Liver (tissue), 9 donors: ENCODE results near the gene SLA2. TPM values are rescaled to one million over a fixed set of nuclear protein-coding genes. Genes with fewer than 3 reads are reported as not detected.
A peak's percentile ranks its signal among the peaks of the same experiment; 100 is the strongest.

Experiments
- DNase-seq: peaks from one replicate; pipeline ENCODE4 v3.0.0-alpha.2; 2017; ENCODE audit warnings: low spot score
- H3K27ac ChIP-seq, 2 donors: one replicate each; pipeline ENCODE4 v1.7.0; 2013; ENCODE audit warnings: inconsistent platforms in 2 of 2, low read length in 2 of 2, control low read depth in 1 of 2, low read depth in 1 of 2, mild to moderate bottlenecking in 1 of 2
- H3K27me3 ChIP-seq, 4 donors: one replicate each; pipeline versions ENCODE4 v1.6.1 to v1.7.0; 2013; ENCODE audit warnings: low read length in 3 of 4, inconsistent platforms in 1 of 4, mild to moderate bottlenecking in 1 of 4, moderate library complexity in 1 of 4; ENCODE audit not compliant: control insufficient read depth in 4 of 4, insufficient read depth in 4 of 4
- H3K36me3 ChIP-seq, 4 donors: one replicate each; pipeline versions ENCODE4 v1.6.1 to v1.7.0; 2013; ENCODE audit warnings: low read length in 3 of 4, mild to moderate bottlenecking in 3 of 4, low read depth in 1 of 4, moderate library complexity in 1 of 4; ENCODE audit not compliant: control insufficient read depth in 4 of 4, insufficient read depth in 3 of 4
- H3K4me1 ChIP-seq, 4 donors: one replicate each; pipeline versions ENCODE4 v1.6.1 to v1.7.0; 2013; ENCODE audit warnings: low read length in 3 of 4, mild to moderate bottlenecking in 3 of 4, moderate library complexity in 1 of 4; ENCODE audit not compliant: control insufficient read depth in 4 of 4, insufficient read depth in 4 of 4
- H3K4me3 ChIP-seq, 3 donors: one replicate each; pipeline versions ENCODE4 v1.6.1 to v1.7.0; 2013; ENCODE audit warnings: low read length in 3 of 3, control low read depth in 1 of 3, low read depth in 1 of 3, mild to moderate bottlenecking in 1 of 3
- H3K9ac ChIP-seq, 2 donors: one replicate each; pipeline ENCODE4 v1.7.0; 2013; ENCODE audit warnings: low read length in 2 of 2, mild to moderate bottlenecking in 2 of 2, moderate library complexity in 2 of 2, control low read depth in 1 of 2, low read depth in 1 of 2
- H3K9me3 ChIP-seq, 4 donors: one replicate each; pipeline versions ENCODE4 v1.6.1 to v1.7.0; 2013; ENCODE audit warnings: low read length in 3 of 4; ENCODE audit not compliant: control insufficient read depth in 4 of 4
- ATF3 ChIP-seq: IDR thresholded peaks from 2 replicates; pipeline ENCODE4 v1.6.1; 2016; ENCODE audit warnings: antibody characterized with exemption
- CTCF ChIP-seq: fragments of 150-350 bp; IDR thresholded peaks from 2 replicates; pipeline ENCODE4 v1.5.1; 2017; ENCODE audit warnings: improper control_type of control experiment, low read depth, low read length; ENCODE audit not compliant: missing input control
- EGR1 ChIP-seq, 2 donors: IDR thresholded peaks; 2 replicates each; pipeline ENCODE4 v1.6.1; 2016 to 2018; ENCODE audit warnings: antibody characterized with exemption in 2 of 2, low read depth in 2 of 2
- GABPA ChIP-seq, 2 donors: IDR thresholded peaks in 1 of 2; conservative IDR thresholded peaks in 1 of 2; 2 replicates each; pipeline ENCODE4 v1.6.1; 2016; ENCODE audit warnings: antibody characterized with exemption in 2 of 2, mild to moderate bottlenecking in 1 of 2, moderate library complexity in 1 of 2
- HNF4A ChIP-seq, 2 donors: conservative IDR thresholded peaks; 2 replicates each; pipeline ENCODE4 v1.6.1; 2016; ENCODE audit warnings: antibody characterized with exemption in 2 of 2, mild to moderate bottlenecking in 2 of 2
- HNF4G ChIP-seq: IDR thresholded peaks from 2 replicates; pipeline ENCODE4 v1.6.1; 2016; ENCODE audit warnings: antibody characterized with exemption
- JUND ChIP-seq, 2 donors: IDR thresholded peaks; 2 replicates each; pipeline ENCODE4 v1.6.1; 2016; ENCODE audit warnings: antibody characterized with exemption in 2 of 2
- MAX ChIP-seq: IDR thresholded peaks from 2 replicates; pipeline ENCODE4 v1.6.1; 2016; ENCODE audit warnings: antibody characterized with exemption
- REST ChIP-seq: IDR thresholded peaks from 2 replicates; pipeline ENCODE4 v1.6.1; 2016; ENCODE audit warnings: antibody characterized with exemption, mild to moderate bottlenecking
- RXRA ChIP-seq, 2 donors: IDR thresholded peaks; 2 replicates each; pipeline ENCODE4 v1.6.1; 2017 to 2018; ENCODE audit warnings: antibody characterized with exemption in 2 of 2, mild to moderate bottlenecking in 1 of 2
- TAF1 ChIP-seq: conservative IDR thresholded peaks from 2 replicates; pipeline ENCODE4 v1.6.1; 2016; ENCODE audit warnings: antibody characterized with exemption, mild to moderate bottlenecking
- YY1 ChIP-seq: IDR thresholded peaks from 2 replicates; pipeline ENCODE4 v1.6.1; 2016; ENCODE audit warnings: antibody characterized with exemption, mild to moderate bottlenecking
- ZBTB33 ChIP-seq: IDR thresholded peaks from 2 replicates; pipeline ENCODE4 v1.6.1; 2016; ENCODE audit warnings: antibody characterized with exemption
- WGBS: extraction: QIAGEN DNeasy Blood & Tissue Kit; methylation state at CpG from one replicate; pipeline ENCODE4 v1.1.7; 2013; 5-methylcytosine and 5-hydroxymethylcytosine counted together
- polyA plus RNA-seq, 2 donors: library from polyadenylated mRNA; stranded (reverse) in 1 of 2; unstranded in 1 of 2; fragments of 200-250 nt in 1 of 2; fragments of >200 nt in 1 of 2; fragmentation: Nextera tagmentation in 1 of 2; extraction: Ambion mirVana in 1 of 2; gene quantifications; one replicate each; pipeline versions ENCODE4 v1.2.1 to v1.2.3, GENCODE V29; 2013 to 2015
- total RNA-seq, 2 donors: library from RNA; depleted of rRNA; stranded (reverse); fragments of >200 nt; gene quantifications; one replicate each; pipeline ENCODE4 v1.2.3, GENCODE V29; 2014
- donor health status: healthy.
- donor health status: healthy.
- donor health status: healthy.
- donor health status: healthy.
- donor health status: healthy.

SLA2 gene
- total and polyA plus RNA-seq, 4 donors, result 0.18 to 1.6 (median 0.41) TPM

- no peak for TF ChIP-seq REST
Observed at GRCh38 chr20:36573798-36574365, 72.1 kb downstream of the SLA2 start (continued).

- 2% methylated on average over 78 of the region's 80 CpGs for WGBS
- Histone ChIP-seq H3K27ac (peak within 1 kb of the TSS; percentile 93 to 98), H3K4me3 (peak within 1 kb of the TSS; percentile 63 to 88 (median 66)), H3K9ac (peak within 1 kb of the TSS; percentile 69 to 71), H3K36me3 (no peaks in the 10 kb centered on the region), H3K27me3 (no peaks in the 10 kb centered on the region), H3K4me1 (peaks cover 6 to 24% (median 14%) of the 10 kb centered on the region in 4 donors), H3K9me3 (no peaks in the 10 kb centered on the region)
- peak; percentile 47 to 73 for TF ChIP-seq GABPA (IDR thresholded peaks at IDR 0.05 in 1 of 2, conservative IDR thresholded peaks at IDR 0.05 in 1 of 2)
- no peak for TF ChIP-seq ZBTB33
- TF ChIP-seq YY1, result peak; percentile 69
- peak; percentile 83 for DNase-seq
Observed at GRCh38 chr20:36573103-36573797, 72.7 kb downstream of the SLA2 start, which contains the start of gene TGIF2. Gene TGIF2 (plus strand): TSS chr20:36573597. CDS start chr20:36578775, 5,178 bp downstream.

- no peaks in the 10 kb centered on the region for H3K36me3 ChIP-seq
- H3K9me3 ChIP-seq, result no peaks in the 10 kb centered on the region
- H3K27ac ChIP-seq, result peak overlapping the region; percentile 89 to 98
- peaks cover 6 to 24% (median 14%) of the 10 kb centered on the region in 4 donors for H3K4me1 ChIP-seq
- WGBS, result 7% methylated on average over 20 of the region's 20 CpGs
- peak overlapping the region; percentile 44 to 88 (median 56) for H3K4me3 ChIP-seq
- no peaks in the 10 kb centered on the region for H3K27me3 ChIP-seq
- peak overlapping the region; percentile 65 to 69 for H3K9ac ChIP-seq
- peak; percentile 51 for DNase-seq
- TF ChIP-seq YY1 (no peak), TAF1 (no peak), CTCF (no peak), JUND (IDR thresholded peaks at IDR 0.05) (no peak), REST (no peak), RXRA (IDR thresholded peaks at IDR 0.05) (no peak), ATF3 (no peak), MAX (no peak), EGR1 (IDR thresholded peaks at IDR 0.05; ENCODE audit: low read depth in 2 of 2) (no peak), HNF4G (no peak), ZBTB33 (no peak), HNF4A (conservative IDR thresholded peaks at IDR 0.05) (peak in 1 of 2 donors; percentile 26)
Observed at GRCh38 chr20:36572701-36573102, 73.3 kb downstream of the SLA2 start.
